ENCODE data around the gene AATF.

Gene AATF

GRCh38 chr17:37086334-37086733 lies 137.6 kb downstream of the AATF start:
- DNase-seq, result no peak
- in situ Hi-C loops (cut with HindIII; ENCODE audit: low pct_ligation_motif_present, low pct_unique_long_range_greater_than_20kb, low sequenced_read_pairs), result no loop called here

- no peak for DNase-seq
- in situ Hi-C loops (cut with HindIII; ENCODE audit: low pct_ligation_motif_present, low pct_unique_long_range_greater_than_20kb, low sequenced_read_pairs), result no loop called here
Measured at GRCh38 chr17:37086948-37087347, 138.2 kb downstream of the AATF start.

- in situ Hi-C loops (cut with HindIII; ENCODE audit: low pct_ligation_motif_present, low pct_unique_long_range_greater_than_20kb, low sequenced_read_pairs), result no loop called here
- no peak for DNase-seq
Measured at GRCh38 chr17:37087683-37088082, 138.9 kb downstream of the AATF start.

- in situ Hi-C loops (cut with HindIII; ENCODE audit: low pct_ligation_motif_present, low pct_unique_long_range_greater_than_20kb, low sequenced_read_pairs), result no loop called here
- DNase-seq, result no peak
Measured at GRCh38 chr17:37088459-37088858, 139.7 kb downstream of the AATF start.

- in situ Hi-C loops (cut with HindIII; ENCODE audit: low pct_ligation_motif_present, low pct_unique_long_range_greater_than_20kb, low sequenced_read_pairs), result no loop called here
- DNase-seq, result no peak
Measured at GRCh38 chr17:37088913-37089312, 140.2 kb downstream of the AATF start.

- in situ Hi-C loops (cut with HindIII; ENCODE audit: low pct_ligation_motif_present, low pct_unique_long_range_greater_than_20kb, low sequenced_read_pairs), result no loop called here
- DNase-seq, result no peak
Measured at GRCh38 chr17:37089956-37090355, 141.2 kb downstream of the AATF start.

- in situ Hi-C loops (cut with HindIII; ENCODE audit: low pct_ligation_motif_present, low pct_unique_long_range_greater_than_20kb, low sequenced_read_pairs), result no loop called here
- DNase-seq, result no peak
Measured at GRCh38 chr17:37090941-37091340, 142.2 kb downstream of the AATF start.

GRCh38 chr17:37092071-37092470 lies 143.3 kb downstream of the AATF start:
- in situ Hi-C loops (cut with HindIII; ENCODE audit: low pct_ligation_motif_present, low pct_unique_long_range_greater_than_20kb, low sequenced_read_pairs), result no loop called here

GRCh38 chr17:37092701-37093100 lies 143.9 kb downstream of the AATF start:
- in situ Hi-C loops (cut with HindIII; ENCODE audit: low pct_ligation_motif_present, low pct_unique_long_range_greater_than_20kb, low sequenced_read_pairs), result no loop called here
- DNase-seq, result no peak

More at GRCh38 chr17:37092071-37092470, 143.3 kb downstream of the AATF start:
- peak; percentile 74 for DNase-seq

- no peak for DNase-seq
- in situ Hi-C loops (cut with HindIII; ENCODE audit: low pct_ligation_motif_present, low pct_unique_long_range_greater_than_20kb, low sequenced_read_pairs), result no loop called here
Measured at GRCh38 chr17:37094391-37094790, 145.6 kb downstream of the AATF start.

GRCh38 chr17:37096071-37096470 lies 147.3 kb downstream of the AATF start:
- DNase-seq, result no peak
- in situ Hi-C loops (cut with HindIII; ENCODE audit: low pct_ligation_motif_present, low pct_unique_long_range_greater_than_20kb, low sequenced_read_pairs), result no loop called here

- in situ Hi-C loops (cut with HindIII; ENCODE audit: low pct_ligation_motif_present, low pct_unique_long_range_greater_than_20kb, low sequenced_read_pairs), result no loop called here
- DNase-seq, result no peak
Measured at GRCh38 chr17:37097154-37097553, 148.4 kb downstream of the AATF start.

GRCh38 chr17:37098152-37098551 lies 149.4 kb downstream of the AATF start:
- DNase-seq, result no peak
- in situ Hi-C loops (cut with HindIII; ENCODE audit: low pct_ligation_motif_present, low pct_unique_long_range_greater_than_20kb, low sequenced_read_pairs), result no loop called here

GRCh38 chr17:37098910-37099664 lies 150.3 kb downstream of the AATF start:
- in situ Hi-C loops (cut with HindIII; ENCODE audit: low pct_ligation_motif_present, low pct_unique_long_range_greater_than_20kb, low sequenced_read_pairs), result no loop called here
- no peak for DNase-seq

GRCh38 chr17:37100231-37100630 lies 151.5 kb downstream of the AATF start:
- in situ Hi-C loops (cut with HindIII; ENCODE audit: low pct_ligation_motif_present, low pct_unique_long_range_greater_than_20kb, low sequenced_read_pairs), result no loop called here
- no peak for DNase-seq

- DNase-seq, result no peak
- in situ Hi-C loops (cut with HindIII; ENCODE audit: low pct_ligation_motif_present, low pct_unique_long_range_greater_than_20kb, low sequenced_read_pairs), result no loop called here
Measured at GRCh38 chr17:37101306-37101705, 152.6 kb downstream of the AATF start.

- DNase-seq, result no peak
- in situ Hi-C loops (cut with HindIII; ENCODE audit: low pct_ligation_motif_present, low pct_unique_long_range_greater_than_20kb, low sequenced_read_pairs), result no loop called here
Measured at GRCh38 chr17:37103231-37103630, 154.5 kb downstream of the AATF start.

- in situ Hi-C loops (cut with HindIII; ENCODE audit: low pct_ligation_motif_present, low pct_unique_long_range_greater_than_20kb, low sequenced_read_pairs), result no loop called here
- DNase-seq, result no peak
Measured at GRCh38 chr17:37106049-37106448, 157.3 kb downstream of the AATF start.
